Pulmonary artery endothelial cell (primary cell): ENCODE data around the gene NTPCR. TPM values are rescaled to one million over a fixed set of nuclear protein-coding genes. Genes with fewer than 3 reads are reported as not detected.
"Not testable (repeated sequence)": the region's sequence is repeated elsewhere in the genome, so short reads cannot be mapped to it uniquely, and the experiment has no call there.

Experiments
- DNase-seq: peaks from one replicate; pipeline ENCODE4 v3.0.0-alpha.2; 2011; ENCODE audit warnings: low read depth, low spot score
- total RNA-seq: library from RNA; depleted of rRNA; stranded (reverse); fragments of >200 nt; gene quantifications from 2 replicates; pipeline ENCODE4 v1.2.3, GENCODE V29; 2014

Gene NTPCR
- total RNA-seq, 1 donor from 2014 or later, result 13.0 TPM

DNA sequence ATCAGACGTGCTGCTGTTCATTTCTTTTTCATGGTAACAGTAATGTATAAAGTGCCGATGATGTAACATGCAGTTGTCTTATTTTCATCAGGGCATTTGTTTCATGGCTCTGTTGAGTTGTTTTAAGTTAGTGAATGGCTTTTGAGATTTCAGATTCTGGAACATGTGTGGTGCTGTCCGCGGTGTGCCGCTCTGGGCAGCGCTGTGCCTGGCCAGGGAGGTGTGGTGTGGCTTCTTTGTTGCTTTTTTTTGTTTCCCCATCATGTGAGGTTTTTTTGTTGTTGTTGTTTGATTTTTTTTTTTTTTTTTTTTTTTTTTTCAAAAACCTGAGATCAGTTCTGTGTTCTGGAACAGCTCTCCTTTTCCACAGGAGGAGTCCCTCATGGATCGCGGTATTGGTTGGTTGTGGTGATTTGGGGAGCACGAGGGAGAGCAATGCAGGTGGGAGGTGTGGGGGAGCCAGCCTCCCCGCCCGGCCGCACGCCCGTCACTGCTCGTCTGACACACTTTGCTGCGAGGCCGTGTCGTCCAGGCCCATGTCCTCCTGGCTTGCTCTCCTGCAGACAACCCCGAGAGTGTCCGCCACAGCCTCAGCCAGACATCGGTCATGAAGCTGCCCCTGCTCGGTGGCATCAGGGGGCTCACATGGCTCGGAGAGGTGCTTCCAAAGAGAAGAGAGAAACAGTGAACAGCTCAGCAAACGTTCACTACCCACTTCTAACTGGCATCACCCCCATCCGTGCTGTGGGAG lies 33.6 kb downstream of the NTPCR start:
- no peak for DNase-seq

DNA sequence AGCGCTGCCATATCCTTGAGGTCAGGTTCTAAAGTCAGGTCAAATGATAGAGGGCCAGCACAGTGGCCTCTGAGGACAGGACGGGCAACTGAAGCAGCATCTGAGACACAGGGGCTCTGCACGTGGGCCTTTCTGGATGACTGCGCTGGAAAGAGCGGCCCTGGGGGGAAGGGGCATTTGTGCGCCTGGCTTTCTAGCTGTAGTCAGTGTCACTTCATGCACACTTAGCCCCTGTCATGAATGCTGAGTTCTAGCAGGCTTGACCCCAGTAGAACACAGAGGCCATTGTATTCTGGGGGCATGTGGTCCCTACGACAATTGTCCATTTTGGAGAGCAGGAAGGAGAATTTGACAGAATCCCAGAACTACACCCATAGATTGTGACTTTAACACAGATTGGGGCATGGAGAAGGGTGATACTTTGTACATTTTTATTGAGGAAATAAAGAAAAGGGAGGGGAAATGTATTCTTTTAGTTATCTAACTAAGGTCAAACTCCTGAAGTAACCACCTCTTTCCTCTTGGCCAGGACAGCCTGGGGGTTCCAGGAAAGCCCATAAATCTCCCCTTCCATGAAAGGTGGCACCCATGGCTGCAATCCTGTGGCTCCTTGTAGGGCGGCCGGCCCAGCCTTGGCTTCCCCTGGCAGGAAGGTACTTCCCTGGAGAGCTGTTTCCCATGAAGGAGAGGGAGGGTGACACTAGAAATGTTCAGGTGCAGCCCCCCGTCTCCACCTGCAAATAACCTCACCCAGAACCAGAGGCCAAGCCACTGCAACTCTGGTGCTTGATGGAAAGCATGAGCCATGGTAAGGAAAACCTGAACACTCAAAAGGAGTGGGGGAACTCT lies 34.4 kb downstream of the NTPCR start:
- DNase-seq, result no peak

DNA sequence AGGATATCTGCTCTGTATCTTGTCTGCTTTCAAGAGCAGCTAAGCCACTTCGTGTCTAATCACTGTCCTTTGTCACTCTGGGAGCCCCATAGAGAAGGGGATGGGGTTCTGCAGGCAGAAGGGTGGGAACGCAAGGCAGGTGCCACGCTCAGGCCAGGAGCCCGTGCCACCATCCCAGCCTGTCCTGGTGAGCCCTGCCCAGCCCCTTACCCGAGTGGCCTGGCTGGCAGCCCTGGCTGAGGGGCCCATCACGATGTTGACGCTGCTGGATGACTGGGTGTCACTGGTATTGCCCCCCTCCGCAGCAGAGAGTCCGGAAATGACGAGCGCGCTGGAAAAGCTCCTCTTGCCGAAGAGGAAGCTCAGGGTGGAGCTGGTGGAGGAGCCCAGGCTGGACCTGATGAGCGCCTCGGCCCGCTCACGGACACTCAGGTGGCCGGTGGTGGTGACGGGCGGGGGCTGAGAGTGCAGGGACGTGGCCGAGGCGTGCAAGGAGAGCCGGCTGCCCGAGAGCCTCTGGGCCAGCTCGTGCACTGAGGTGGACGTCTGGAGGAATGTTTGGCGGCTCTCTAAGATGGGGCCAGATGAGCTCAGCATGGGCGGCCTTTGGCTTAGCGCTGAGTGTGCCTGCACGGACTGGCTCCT lies 35.6 kb downstream of the NTPCR start:
- no peak for DNase-seq

- DNase-seq, result no peak
These were observed 36.1 kb downstream of the NTPCR start for GRCh38 chr1:232986527-232986922.

DNA sequence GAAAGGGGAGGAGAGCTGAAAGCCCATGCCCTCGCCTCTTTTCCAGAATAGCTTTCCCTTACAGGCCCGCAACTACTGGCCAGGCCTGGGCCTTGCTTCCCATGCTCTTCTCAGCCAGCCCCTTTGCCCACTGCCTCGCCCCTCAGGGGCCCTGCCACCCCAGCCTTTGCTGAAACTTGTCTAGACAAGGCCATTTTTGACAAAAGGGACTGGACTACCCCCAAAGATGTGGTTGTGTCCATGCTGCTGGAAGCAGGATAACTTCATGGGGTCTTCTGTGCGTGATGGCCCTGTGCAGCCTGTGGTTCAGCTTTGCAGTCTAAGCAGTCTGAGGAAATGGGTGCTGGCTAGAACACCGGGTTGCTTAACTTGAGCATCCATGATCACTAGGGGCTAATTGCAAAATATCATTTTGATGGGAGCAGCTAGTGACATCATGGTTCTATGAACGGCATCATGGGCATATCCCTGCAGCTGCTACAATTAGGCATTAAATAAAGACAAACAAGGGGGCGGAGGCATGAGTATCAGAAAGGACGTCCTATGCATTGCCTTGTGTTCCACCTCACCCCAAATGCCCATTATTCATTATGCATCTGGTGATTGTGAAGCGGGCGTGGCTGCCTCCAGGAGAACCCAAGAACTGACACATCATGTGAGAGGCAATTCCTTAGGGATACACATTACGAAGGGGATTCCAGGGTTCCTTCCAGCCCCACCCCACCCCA lies 36.8 kb downstream of the NTPCR start:
- no peak for DNase-seq

DNA sequence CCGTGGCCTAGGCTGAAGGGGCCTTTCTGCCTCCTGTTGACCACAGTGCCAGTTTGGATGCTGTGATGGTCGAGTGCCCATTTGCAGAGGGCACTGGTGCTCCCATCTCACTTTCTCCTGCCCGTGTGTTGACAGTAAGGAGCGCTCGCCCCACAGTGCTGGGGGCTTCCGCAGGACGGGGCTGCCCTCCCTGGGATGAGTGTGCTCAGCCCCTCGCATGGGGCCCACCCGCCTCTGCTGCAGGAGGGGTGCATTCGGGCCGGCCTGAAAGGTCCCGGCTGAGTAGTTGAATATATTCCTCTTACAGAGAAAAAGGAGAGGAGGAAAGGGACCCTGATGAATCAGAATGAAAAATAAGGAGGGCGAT lies 37.3 kb downstream of the NTPCR start:
- DNase-seq, result no peak

- no peak for DNase-seq
These were observed 38.2 kb downstream of the NTPCR start for GRCh38 chr1:232988572-232989040.

GRCh38 chr1:232990176-232991128 lies 40.0 kb downstream of the NTPCR start:
- DNase-seq, result no peak

DNA sequence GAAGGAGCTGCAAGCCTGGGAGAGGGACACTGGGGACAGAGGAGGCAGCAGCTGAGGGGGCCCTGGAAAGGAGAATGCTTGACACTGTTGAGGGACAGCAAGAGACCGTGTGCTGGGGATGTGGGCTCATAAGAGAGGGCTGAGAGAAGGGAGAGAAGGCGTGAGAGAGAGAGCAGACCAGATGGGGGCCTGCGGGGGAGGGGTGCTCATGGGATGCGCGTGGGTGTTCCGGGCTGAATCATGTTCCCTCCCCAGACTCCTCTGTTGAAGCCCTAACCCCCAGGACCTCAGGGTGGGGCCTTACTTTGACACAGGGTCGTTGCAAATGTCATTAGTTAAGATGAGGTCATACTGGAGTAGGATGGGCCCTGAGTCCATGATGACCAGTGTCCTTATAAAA lies 40.8 kb downstream of the NTPCR start:
- no peak for DNase-seq

DNA sequence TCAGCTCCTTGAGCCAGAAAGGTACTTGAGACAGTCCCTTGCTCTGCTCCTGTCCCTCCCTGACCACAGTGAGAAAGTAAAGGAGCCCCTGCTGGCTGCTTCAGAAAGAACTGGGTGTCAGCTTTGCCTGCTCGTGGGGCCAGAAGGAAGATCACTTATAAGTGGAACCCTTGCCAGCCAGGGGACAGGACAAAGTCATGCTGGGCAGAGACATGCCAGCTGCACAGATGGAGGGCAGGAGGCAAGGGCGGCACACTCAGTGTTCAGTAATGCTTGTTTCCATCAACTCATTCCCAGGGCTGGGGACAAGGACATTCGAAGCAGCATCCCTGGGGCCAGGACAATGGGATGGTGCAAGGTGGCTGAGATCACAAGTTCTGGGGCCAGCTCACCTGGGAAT lies 41.8 kb downstream of the NTPCR start:
- DNase-seq, result no peak

DNA sequence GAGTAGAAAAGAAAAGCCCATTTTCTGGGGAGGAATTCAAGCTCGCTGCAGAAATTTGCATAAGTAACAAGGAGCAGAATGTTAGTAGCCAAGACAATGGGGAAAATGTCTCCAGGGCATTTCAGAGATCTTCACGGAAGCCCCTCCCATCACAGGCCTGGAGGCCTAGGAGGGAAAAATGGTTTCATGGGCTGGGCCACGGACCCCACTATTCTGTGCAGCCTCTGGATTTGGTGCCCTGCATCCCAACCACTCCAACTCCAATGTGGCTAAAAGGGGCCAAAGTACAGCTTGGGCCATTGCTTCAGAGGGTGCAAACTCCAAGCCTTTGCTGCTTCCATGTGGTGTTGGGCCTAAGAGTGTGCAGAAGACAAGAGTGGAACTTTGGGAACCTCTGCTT lies 43.1 kb downstream of the NTPCR start:
- no peak for DNase-seq

DNA sequence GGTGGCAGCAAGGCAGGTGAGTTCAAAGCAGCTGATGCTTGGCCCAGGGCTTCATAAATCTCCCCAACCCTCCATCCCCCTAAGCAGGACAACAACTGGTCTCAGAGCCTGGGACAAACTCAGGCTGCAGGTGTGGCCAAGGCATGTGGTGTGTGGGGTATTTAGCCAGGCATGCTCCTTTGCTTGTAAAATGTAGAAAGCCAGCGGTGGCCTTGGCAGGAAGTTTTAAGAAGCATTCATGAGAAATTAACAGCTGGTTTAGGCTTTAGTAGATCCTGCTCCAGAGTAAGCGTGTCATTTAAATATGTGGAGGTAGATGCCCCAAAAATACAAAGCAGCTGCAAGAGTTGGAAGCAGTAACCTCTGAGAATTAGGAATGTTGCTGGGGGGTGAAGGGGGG lies 44.8 kb downstream of the NTPCR start:
- DNase-seq, result no peak

DNA sequence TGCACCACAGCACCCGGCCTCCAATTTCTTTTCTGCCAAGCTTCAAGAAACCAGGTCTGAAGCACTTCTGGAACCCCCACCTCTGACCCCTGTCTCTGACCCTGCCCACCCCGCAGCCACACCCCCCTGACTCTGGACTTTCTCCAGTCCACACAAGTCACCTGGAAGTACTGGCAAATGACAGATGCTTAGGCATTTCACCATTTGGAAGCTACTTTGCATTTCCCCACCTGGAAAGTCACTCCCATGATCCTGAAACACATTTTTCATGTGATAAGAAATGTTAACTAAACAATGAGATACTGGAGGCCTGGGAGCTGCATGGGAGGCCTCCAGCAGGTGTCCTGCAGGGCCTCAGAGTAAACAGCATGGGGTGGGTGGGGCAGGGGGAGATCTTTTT lies 45.7 kb downstream of the NTPCR start:
- no peak for DNase-seq

DNA sequence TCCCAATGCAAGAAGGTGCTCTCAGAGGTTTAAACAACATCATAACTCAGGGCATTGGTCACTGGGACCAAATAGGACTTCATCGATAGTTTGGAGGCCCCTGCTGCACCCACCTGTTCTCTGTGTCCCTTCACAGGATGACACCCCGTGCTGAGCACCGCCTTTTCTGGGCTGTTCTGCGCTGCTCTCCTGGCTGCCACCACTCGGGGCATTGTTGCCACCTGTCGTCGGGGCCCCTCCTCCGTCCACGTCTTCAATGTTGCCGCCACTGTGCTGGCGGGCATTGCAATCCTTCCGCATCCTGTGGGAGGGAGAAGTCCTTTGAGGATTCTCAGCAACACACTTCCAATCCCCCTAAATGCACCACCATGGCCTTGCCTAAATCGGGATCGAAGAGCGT lies 47.7 kb downstream of the NTPCR start:
- no peak for DNase-seq

GRCh38 chr1:232998646-232999045 lies 48.2 kb downstream of the NTPCR start:
- no peak for DNase-seq

DNA sequence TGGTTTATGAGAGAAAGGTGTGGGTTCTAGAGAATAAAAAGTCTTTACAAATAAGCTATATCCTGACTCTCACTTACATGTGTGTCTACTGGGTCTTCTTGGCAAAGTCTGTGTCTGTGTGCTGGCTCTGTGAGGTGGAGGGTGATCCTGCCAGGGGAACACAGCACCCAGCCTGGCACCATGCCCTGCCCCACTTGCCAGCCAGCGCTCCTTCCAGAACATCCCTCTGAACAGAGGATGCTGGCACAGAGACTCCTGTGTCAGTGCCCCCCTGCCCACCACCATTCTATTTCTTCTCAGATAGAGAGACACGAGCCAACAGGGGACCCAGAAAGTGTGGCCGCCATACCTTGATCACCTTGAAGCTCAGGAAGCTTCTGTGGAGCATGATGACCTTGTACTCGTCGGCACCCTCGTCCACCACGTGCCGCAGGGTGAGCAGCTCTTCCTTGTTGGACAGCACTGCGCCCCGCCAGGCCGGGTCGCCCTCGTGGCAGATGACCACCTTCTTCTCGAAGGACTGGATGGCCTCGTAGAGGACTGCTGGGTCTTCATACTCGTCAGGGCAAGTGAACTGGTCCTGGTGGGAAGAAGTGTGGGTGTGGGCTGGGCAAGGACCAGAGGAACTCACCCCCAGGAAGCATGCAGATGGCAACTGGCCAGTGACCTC lies 49.7 kb downstream of the NTPCR start:
- DNase-seq, result no peak

GRCh38 chr1:233003638-233004037 lies 53.2 kb downstream of the NTPCR start:
- DNase-seq, result not testable (repeated sequence)

- no peak for DNase-seq
These were observed 54.0 kb downstream of the NTPCR start for GRCh38 chr1:233004451-233004850.

- DNase-seq, result no peak
These were observed 54.7 kb downstream of the NTPCR start for GRCh38 chr1:233005156-233005555.

- no peak for DNase-seq
These were observed 55.3 kb downstream of the NTPCR start for GRCh38 chr1:233005703-233006102.
